A673 (cell line): ENCODE data around the gene ABHD17B. TPM values are rescaled to one million over a fixed set of nuclear protein-coding genes. Genes with fewer than 3 reads are reported as not detected.

ENCODE experiments used
- BruUV-seq: library from RNA; stranded (reverse); fragments of 400-500 nt; replicated peaks from 2 replicates; lab custom pipeline; 2021; lab: Mats Ljungman, UMichigan
- CTCF ChIA-PET: fragments of 300-600 bp; sonication (Branson Sonifier 250); formaldehyde crosslinking; loops from one replicate; lab custom pipeline; 2022; ENCODE audit warnings: antibody characterized with exemption; lab: Charles Lee
- POLR2A ChIA-PET: fragments of 300-600 bp; sonication (Branson Sonifier 250); formaldehyde crosslinking; loops from one replicate; lab custom pipeline; 2022; ENCODE audit warnings: antibody characterized with exemption; ENCODE audit not compliant: low non-redundant PET; lab: Charles Lee
- DNase-seq: peaks from one replicate; pipeline ENCODE4 v3.0.0-alpha.2; 2015; ENCODE audit warnings: low spot score
- H3K27ac ChIP-seq: fragments of 200-600 bp; sonication (generic); 2 replicates; pipeline ENCODE4 v1.5.1; 2016; ENCODE audit warnings: mixed run types, low read depth, mild to moderate bottlenecking, mixed read lengths, antibody characterized with exemption, low read length; ENCODE audit not compliant: poor library complexity, severe bottlenecking
- H3K27me3 ChIP-seq: fragments of 200-600 bp; sonication (generic); replicated peaks from 2 replicates; pipeline ENCODE4 v1.6.1; 2017; ENCODE audit warnings: mixed run types, low read depth, mild to moderate bottlenecking, mixed read lengths, antibody characterized with exemption, low read length; ENCODE audit not compliant: insufficient read depth, poor library complexity
- H3K36me3 ChIP-seq: fragments of 200-600 bp; sonication (generic); 2 replicates; pipeline ENCODE4 v1.6.1; 2016; ENCODE audit warnings: mixed run types, mild to moderate bottlenecking, mixed read lengths, antibody characterized with exemption, low read length; ENCODE audit not compliant: insufficient read depth, poor library complexity, severe bottlenecking
- H3K4me1 ChIP-seq: fragments of 200-600 bp; sonication (generic); 2 replicates; pipeline ENCODE4 v1.6.1; 2017; ENCODE audit warnings: mixed run types, mild to moderate bottlenecking, mixed read lengths, antibody characterized with exemption, low read length; ENCODE audit not compliant: insufficient read depth, poor library complexity, severe bottlenecking
- H3K4me3 ChIP-seq: fragments of 200-600 bp; sonication (generic); 2 replicates; pipeline ENCODE4 v1.5.1; 2016; ENCODE audit warnings: low read depth, mixed run types, mild to moderate bottlenecking, mixed read lengths, low read length; ENCODE audit not compliant: poor library complexity, severe bottlenecking
- H3K9me3 ChIP-seq: fragments of 200-600 bp; sonication (generic); 2 replicates; pipeline ENCODE4 v1.6.1; 2016; ENCODE audit warnings: mixed run types, low read depth, mild to moderate bottlenecking, mixed read lengths, antibody characterized with exemption, low read length; ENCODE audit not compliant: poor library complexity, severe bottlenecking
- EZH2 ChIP-seq: fragments of 200-600 bp; sonication (generic); IDR thresholded peaks from 2 replicates; pipeline ENCODE4 v1.6.1; 2017; ENCODE audit warnings: borderline replicate concordance, low read depth, mild to moderate bottlenecking, mixed read lengths, antibody characterized with exemption, low read length; ENCODE audit not compliant: poor library complexity, severe bottlenecking
- intact Hi-C: fragments of 100-400 bp; cut with micrococcal nuclease; formaldehyde crosslinking; loops from one replicate; pipeline ENCODE4 v1.10.0; 2022; ENCODE audit not compliant: unreplicated experiment
- total RNA-seq: library from RNA; stranded (reverse); gene quantifications from 2 replicates; pipeline ENCODE4 v1.2.3, GENCODE V29; 2021
- TF ChIP-seq, protein P1 (sequence below): fragments of 300-800, 200-600 bp; sonication (generic); conservative IDR thresholded peaks from 2 replicates; pipeline ENCODE4 v1.5.1; 2017; ENCODE audit warnings: low read depth, mild to moderate bottlenecking, antibody characterized with exemption, low read length, moderate library complexity, mixed read lengths

ABHD17B gene
- total RNA-seq, 1 experiment from 2014 or later, result 19.7 TPM

DNA sequence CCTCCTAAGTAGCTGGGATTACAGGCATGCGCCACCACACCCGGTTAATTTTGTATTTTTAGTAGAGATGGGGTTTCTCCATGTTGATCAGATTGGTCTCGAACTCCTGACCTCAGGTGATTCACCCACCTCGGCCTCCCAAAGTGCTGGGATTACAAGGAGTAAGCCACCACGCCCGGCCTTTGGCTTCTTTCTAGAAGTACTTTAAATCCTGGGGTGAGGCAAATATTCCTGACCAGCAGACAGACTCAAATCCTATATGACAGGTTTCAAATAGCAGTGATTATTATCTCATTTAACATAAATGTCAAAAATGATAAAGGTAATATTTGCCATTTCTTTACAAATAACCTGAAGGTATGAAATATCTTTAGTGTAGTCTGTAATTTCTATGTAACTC is 35.6 kb downstream of the ABHD17B start:
- ChIA-PET POLR2A (no interaction called here), CTCF (no interaction called here)
- no peak for DNase-seq
- Histone ChIP-seq H3K4me3 (no peak overlapping the region), H3K27ac (no peak overlapping the region), H3K36me3 (no peaks in the 10 kb centered on the region), H3K9me3 (peaks cover 36% of the 10 kb centered on the region), H3K4me1 (no peaks in the 10 kb centered on the region), H3K27me3 (no peaks in the 10 kb centered on the region)
- BruUV-seq, result no TSS peak
- TF ChIP-seq EZH2, result no peak
- TF ChIP-seq, protein P1, sequence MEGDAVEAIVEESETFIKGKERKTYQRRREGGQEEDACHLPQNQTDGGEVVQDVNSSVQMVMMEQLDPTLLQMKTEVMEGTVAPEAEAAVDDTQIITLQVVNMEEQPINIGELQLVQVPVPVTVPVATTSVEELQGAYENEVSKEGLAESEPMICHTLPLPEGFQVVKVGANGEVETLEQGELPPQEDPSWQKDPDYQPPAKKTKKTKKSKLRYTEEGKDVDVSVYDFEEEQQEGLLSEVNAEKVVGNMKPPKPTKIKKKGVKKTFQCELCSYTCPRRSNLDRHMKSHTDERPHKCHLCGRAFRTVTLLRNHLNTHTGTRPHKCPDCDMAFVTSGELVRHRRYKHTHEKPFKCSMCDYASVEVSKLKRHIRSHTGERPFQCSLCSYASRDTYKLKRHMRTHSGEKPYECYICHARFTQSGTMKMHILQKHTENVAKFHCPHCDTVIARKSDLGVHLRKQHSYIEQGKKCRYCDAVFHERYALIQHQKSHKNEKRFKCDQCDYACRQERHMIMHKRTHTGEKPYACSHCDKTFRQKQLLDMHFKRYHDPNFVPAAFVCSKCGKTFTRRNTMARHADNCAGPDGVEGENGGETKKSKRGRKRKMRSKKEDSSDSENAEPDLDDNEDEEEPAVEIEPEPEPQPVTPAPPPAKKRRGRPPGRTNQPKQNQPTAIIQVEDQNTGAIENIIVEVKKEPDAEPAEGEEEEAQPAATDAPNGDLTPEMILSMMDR, result no peak
- intact Hi-C loops, result no loop called here

DNA sequence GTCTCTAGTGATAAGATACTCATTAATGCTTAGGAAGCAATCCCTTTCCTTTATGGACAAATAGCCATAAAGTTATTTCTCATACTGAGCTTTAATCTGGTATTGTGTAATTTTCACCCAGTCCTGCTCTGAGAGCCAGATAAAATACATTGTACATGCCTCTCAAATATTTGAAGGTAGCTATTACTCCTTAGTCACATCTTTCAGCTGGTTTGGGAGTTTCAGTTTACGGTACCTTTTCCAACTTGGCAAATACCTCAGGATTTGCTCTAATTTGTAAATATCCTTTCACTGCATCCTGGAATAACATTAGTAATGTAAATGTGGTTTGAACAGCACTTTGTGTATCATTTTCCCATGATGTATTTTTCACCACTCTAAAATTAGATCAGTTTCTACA is 47.4 kb downstream of the ABHD17B start:
- H3K4me1 ChIP-seq, result no peaks in the 10 kb centered on the region
- BruUV-seq, result no TSS peak
- no peaks in the 10 kb centered on the region for H3K27me3 ChIP-seq
- intact Hi-C loops, result no loop called here
- peaks cover 13% of the 10 kb centered on the region for H3K9me3 ChIP-seq
- H3K36me3 ChIP-seq, result peaks cover 5% of the 10 kb centered on the region
- POLR2A ChIA-PET, result no interaction called here
- no peak overlapping the region for H3K27ac ChIP-seq
- CTCF ChIA-PET, result no interaction called here
- no peak overlapping the region for H3K4me3 ChIP-seq
- no peak for DNase-seq
- no peak for TF ChIP-seq EZH2
- TF ChIP-seq, protein P1, result no peak

DNA sequence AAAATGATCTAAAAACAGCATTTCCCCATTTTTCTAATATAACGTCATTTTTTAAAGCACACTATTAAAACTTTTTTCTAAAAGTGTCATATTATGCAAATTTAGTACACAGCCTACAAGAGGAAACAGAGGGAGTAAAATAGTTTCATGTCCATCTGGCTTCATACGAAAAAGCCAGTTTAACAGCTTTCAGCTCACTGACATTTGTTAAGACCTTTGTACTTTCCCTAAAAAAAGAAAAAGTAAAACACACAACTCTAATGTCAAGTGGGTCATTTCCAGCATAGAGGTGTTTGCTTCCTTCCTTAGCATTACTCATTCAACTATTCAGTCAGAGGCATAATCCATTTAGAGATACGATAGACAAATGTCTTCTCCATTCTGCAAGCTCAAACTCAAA is 49.4 kb downstream of the ABHD17B start:
- CTCF ChIA-PET, result no interaction called here
- no TSS peak for BruUV-seq
- no peak for TF ChIP-seq EZH2
- TF ChIP-seq, protein P1, result no peak
- peaks cover 3% of the 10 kb centered on the region for H3K36me3 ChIP-seq
- no peaks in the 10 kb centered on the region for H3K4me1 ChIP-seq
- no peak overlapping the region for H3K4me3 ChIP-seq
- intact Hi-C loops, result no loop called here
- no peak overlapping the region for H3K27ac ChIP-seq
- H3K9me3 ChIP-seq, result peaks cover 13% of the 10 kb centered on the region
- no peak for DNase-seq
- no peaks in the 10 kb centered on the region for H3K27me3 ChIP-seq
- POLR2A ChIA-PET, result interaction anchor here (0.6 kb wide), 1 partner anchor 100 kb away, joined by 3 read pairs; no protein-coding TSS in a partner anchor
